ENCODE results near the gene NME9. TPM values are rescaled to one million over a fixed set of nuclear protein-coding genes. Genes with fewer than 3 reads are reported as not detected.

NME9 gene
- total and polyA plus RNA-seq, 2 of the 4 experiments (the other 2 are of a cell fraction), result not detected

DNA sequence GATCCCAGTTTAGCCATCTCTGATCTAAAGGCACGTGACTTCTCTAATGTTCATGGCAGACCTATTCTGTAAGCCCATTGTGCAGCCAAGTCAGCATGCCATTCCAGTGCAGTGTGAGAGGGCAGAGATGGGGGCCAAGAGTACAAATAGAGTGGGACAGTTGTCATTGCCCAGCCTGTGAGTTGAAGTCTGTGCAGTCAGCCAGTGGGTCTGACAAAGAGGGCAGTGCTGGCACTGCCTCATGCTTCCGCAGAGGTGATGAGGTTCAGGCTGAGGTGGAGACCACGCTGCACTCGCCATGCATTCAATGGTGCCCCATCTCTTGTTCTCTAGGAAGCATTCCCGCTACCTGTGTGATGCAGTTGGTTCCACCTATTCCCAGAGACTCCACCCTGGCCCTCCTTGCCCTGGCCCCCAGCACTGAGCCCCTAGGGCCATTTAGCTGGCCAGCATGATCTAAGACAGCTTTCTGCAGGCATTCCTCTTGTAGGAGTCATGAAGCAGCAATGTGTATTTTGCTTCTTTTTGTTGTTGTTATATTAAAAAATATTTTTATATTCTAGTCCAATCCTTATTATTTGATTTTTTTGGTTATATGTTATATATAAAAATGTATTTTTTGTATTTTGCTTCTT, 22.4 kb upstream of the NME9 start:
- DNase-seq (peak; percentile 28), ATAC-seq (ENCODE audit: low read depth) (no peak)
- Histone ChIP-seq H2AK5ac (ENCODE audit: low read depth, low read length) (no peak overlapping the region), H3K56ac (ENCODE audit: extremely low read depth, insufficient read depth, low read length) (no peak overlapping the region), H2AK9ac (replicated peaks; ENCODE audit: low read depth, low read length, poor library complexity) (peak overlapping the region; percentile 68), H2BK120ac (ENCODE audit: low read depth, low read length) (no peak overlapping the region), H3K79me1 (ENCODE audit: low read depth in 1 of 2, low read length in 2 of 2) (peaks cover 6 to 71% of the 10 kb centered on the region in 2 experiments; a peak in 3 of 4 replicates), H3K27ac (ENCODE audit: insufficient read depth, low read length) (no peak overlapping the region), H3K4me3 (ENCODE audit: insufficient read depth, low read depth, low read length) (no peak overlapping the region), H3K36me3 (ENCODE audit: control insufficient read depth, insufficient read depth, low read length) (peaks cover 2% of the 10 kb centered on the region), H3K4me1 (ENCODE audit: control insufficient read depth, insufficient read depth, low read length) (peaks cover 10% of the 10 kb centered on the region), H4K8ac (ENCODE audit: low read depth in 2 of 2, low read length in 2 of 2) (no peak overlapping the region), H4K20me1 (ENCODE audit: insufficient read depth, low read length) (peaks cover 19% of the 10 kb centered on the region; the same call in 1 of the 2 replicates), H2AFZ (replicated peaks; ENCODE audit: low read length, poor library complexity) (peak overlapping the region; percentile 2), H2BK20ac (ENCODE audit: low read depth, low read length) (no peak overlapping the region), H4K5ac (ENCODE audit: low read depth, low read length) (no peak overlapping the region), H3K9ac (ENCODE audit: low read depth, low read length) (no peak overlapping the region), H3K9me3 (ENCODE audit: control insufficient read depth, insufficient read depth, low read length) (no peaks in the 10 kb centered on the region), H3K27me3 (ENCODE audit: control insufficient read depth, insufficient read depth, low read length) (no peaks in the 10 kb centered on the region), H3K9me1 (ENCODE audit: insufficient read depth, low read length) (peaks cover 14% of the 10 kb centered on the region), H3K4me2 (ENCODE audit: low read depth, low read length) (no peak overlapping the region), H3K14ac (replicated peaks; ENCODE audit: low read depth, low read length) (no peak overlapping the region), H3K4ac (ENCODE audit: low read depth, low read length) (no peak overlapping the region), H2BK15ac (ENCODE audit: low read depth, low read length) (no peak overlapping the region), H3K18ac (ENCODE audit: low read depth, low read length) (no peak overlapping the region), H4K91ac (ENCODE audit: insufficient read depth, low read depth, low read length) (no peak overlapping the region), H2BK5ac (ENCODE audit: low read depth, low read length, poor library complexity, severe bottlenecking) (no peak overlapping the region), H3K23ac (ENCODE audit: low read depth, low read length) (no peak overlapping the region)
- CTCF ChIA-PET, result interaction anchor here (1.4 kb wide), 1 partner anchor 571 kb away, joined by 3 read pairs; no protein-coding TSS in a partner anchor
- dilution Hi-C loops (cut with HindIII; ENCODE audit: low sequenced_read_pairs, unreplicated experiment), result no loop called here
- TF ChIP-seq, protein P1, sequence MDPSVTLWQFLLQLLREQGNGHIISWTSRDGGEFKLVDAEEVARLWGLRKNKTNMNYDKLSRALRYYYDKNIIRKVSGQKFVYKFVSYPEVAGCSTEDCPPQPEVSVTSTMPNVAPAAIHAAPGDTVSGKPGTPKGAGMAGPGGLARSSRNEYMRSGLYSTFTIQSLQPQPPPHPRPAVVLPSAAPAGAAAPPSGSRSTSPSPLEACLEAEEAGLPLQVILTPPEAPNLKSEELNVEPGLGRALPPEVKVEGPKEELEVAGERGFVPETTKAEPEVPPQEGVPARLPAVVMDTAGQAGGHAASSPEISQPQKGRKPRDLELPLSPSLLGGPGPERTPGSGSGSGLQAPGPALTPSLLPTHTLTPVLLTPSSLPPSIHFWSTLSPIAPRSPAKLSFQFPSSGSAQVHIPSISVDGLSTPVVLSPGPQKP (IDR thresholded peaks at IDR 0.05; ENCODE audit: borderline replicate concordance, low read depth, low read length), result no peak
- TF ChIP-seq SMC3 (IDR thresholded peaks at IDR 0.05; ENCODE audit: low read depth, low read length), result no peak
- TF ChIP-seq FOS (IDR thresholded peaks at IDR 0.05; ENCODE audit: low read depth, low read length), result no peak
- no peak for TF ChIP-seq CHD1 (IDR thresholded peaks at IDR 0.05; ENCODE audit: low read depth, low read length)
- TF ChIP-seq RCOR1 (IDR thresholded peaks at IDR 0.05; ENCODE audit: insufficient replicate concordance, low read length), result no peak
- no peak for TF ChIP-seq MAZ (IDR thresholded peaks at IDR 0.05; ENCODE audit: borderline replicate concordance, low read depth, low read length)
- no peak for TF ChIP-seq CEBPB (IDR thresholded peaks at IDR 0.05; ENCODE audit: low read depth, low read length)
- in situ Hi-C loops (cut with MboI; ENCODE audit: low sequenced_read_pairs), result no loop called here
- BruUV-seq (replicated peaks), result no TSS peak
- intact Hi-C loops (cut with micrococcal nuclease), result no loop called here
- POLR2A ChIA-PET (ENCODE audit: unreplicated experiment), result no interaction called here
- 87% methylated on average over 2 of the region's 5 CpGs; no CpG with 5 or more reads in 1 of the 2 experiments for WGBS, 2 experiments (ENCODE audit: extremely low coverage in 2 of 2, insufficient read length in 1 of 2)

All from IMR-90 (cell line).